Tibial nerve (tissue), 4 donors: ENCODE results near the gene BRPF3.

ENCODE experiments used
- EP300 ChIP-seq, 2 donors: sonication (generic); formaldehyde crosslinking; IDR thresholded peaks; one replicate each; pipeline ENCODE4 v1.6.1; 2017; ENCODE audit warnings: antibody characterized with exemption in 2 of 2, mild to moderate bottlenecking in 1 of 2
- POLR2A ChIP-seq, 2 donors: fragments of 450-650 bp; IDR thresholded peaks; one replicate each; pipeline ENCODE4 v1.6.1; 2017; ENCODE audit warnings: antibody characterized with exemption in 2 of 2, mild to moderate bottlenecking in 2 of 2, moderate library complexity in 2 of 2
- TF ChIP-seq, protein P1 (sequence below), 5 experiments: fragments of 200-600 bp in 3 of 5; fragments of 450-650 bp in 2 of 5; sonication (generic) in 3 of 5; IDR thresholded peaks; one replicate each; pipeline ENCODE4 v1.5.1; 2016 to 2019; ENCODE audit warnings: antibody characterized with exemption in 5 of 5, mild to moderate bottlenecking in 3 of 5, moderate library complexity in 2 of 5

DNA sequence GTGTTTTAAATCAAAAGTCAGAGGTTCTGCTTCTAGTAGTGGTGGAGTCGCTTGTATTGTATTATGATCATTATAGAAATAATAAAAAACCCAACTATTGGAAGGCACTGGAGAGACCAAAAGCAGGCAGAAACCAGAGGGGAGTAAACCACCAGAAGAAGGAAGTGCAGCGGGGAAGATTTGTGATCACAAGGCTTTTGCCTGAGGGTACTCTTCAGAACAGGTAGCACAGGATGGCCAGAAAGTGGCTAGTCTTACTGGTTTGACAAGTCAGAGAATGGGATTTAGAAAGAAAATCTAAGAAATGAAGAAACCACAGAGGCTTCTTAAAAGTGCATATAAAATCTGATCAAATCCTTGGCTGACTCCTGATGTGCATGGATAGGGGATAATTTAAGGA lies 42.3 kb upstream of the BRPF3 start:
- TF ChIP-seq, protein P1, sequence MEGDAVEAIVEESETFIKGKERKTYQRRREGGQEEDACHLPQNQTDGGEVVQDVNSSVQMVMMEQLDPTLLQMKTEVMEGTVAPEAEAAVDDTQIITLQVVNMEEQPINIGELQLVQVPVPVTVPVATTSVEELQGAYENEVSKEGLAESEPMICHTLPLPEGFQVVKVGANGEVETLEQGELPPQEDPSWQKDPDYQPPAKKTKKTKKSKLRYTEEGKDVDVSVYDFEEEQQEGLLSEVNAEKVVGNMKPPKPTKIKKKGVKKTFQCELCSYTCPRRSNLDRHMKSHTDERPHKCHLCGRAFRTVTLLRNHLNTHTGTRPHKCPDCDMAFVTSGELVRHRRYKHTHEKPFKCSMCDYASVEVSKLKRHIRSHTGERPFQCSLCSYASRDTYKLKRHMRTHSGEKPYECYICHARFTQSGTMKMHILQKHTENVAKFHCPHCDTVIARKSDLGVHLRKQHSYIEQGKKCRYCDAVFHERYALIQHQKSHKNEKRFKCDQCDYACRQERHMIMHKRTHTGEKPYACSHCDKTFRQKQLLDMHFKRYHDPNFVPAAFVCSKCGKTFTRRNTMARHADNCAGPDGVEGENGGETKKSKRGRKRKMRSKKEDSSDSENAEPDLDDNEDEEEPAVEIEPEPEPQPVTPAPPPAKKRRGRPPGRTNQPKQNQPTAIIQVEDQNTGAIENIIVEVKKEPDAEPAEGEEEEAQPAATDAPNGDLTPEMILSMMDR (IDR thresholded peaks at IDR 0.05): no peak
- TF ChIP-seq EP300 (IDR thresholded peaks at IDR 0.05) (no peak), POLR2A (IDR thresholded peaks at IDR 0.05) (no peak)
